Astrocyte (in vitro differentiated cells and primary cell): Measurements from ENCODE around the gene FLT3LG. TPM values are rescaled to one million over a fixed set of nuclear protein-coding genes. Genes with fewer than 3 reads are reported as not detected.

Source experiments
- DNase-seq: peaks from one replicate; pipeline ENCODE4 v3.0.0-alpha.2; 2010; ENCODE audit warnings: low read depth
- FAIRE-seq: peaks from 2 replicates; lab custom pipeline; 2011; peaks lifted over from hg19 to GRCh38; lab: Jason Lieb, UNC
- H2AFZ ChIP-seq: 2 replicates; pipeline ENCODE4 v1.6.0; 2012; ENCODE audit warnings: low read depth, low read length, inconsistent platforms
- H3K27ac ChIP-seq: 2 replicates; pipeline ENCODE4 v1.5.1; 2011; ENCODE audit warnings: low read depth, low read length, inconsistent platforms
- H3K27me3 ChIP-seq: 2 replicates; pipeline ENCODE4 v1.6.0; 2011; ENCODE audit warnings: low read length, inconsistent platforms; ENCODE audit not compliant: insufficient read depth
- H3K36me3 ChIP-seq: 2 replicates; pipeline ENCODE4 v1.5.1; 2011; ENCODE audit warnings: low read length, inconsistent platforms; ENCODE audit not compliant: insufficient read depth
- H3K4me1 ChIP-seq: 2 replicates; pipeline ENCODE4 v1.5.1; 2011; ENCODE audit warnings: low read length, inconsistent platforms; ENCODE audit not compliant: insufficient read depth
- H3K4me2 ChIP-seq: 2 replicates; pipeline ENCODE4 v1.6.0; 2012; ENCODE audit warnings: low read length, inconsistent platforms
- H3K4me3 ChIP-seq: 2 replicates; pipeline ENCODE4 v1.5.1; 2011; ENCODE audit warnings: low read depth, mild to moderate bottlenecking, low read length, inconsistent platforms; ENCODE audit not compliant: insufficient read depth
- H3K79me2 ChIP-seq: 2 replicates; pipeline ENCODE4 v1.6.0; 2012; ENCODE audit warnings: mild to moderate bottlenecking, low read length, inconsistent platforms; ENCODE audit not compliant: insufficient read depth
- H3K9ac ChIP-seq: 2 replicates; pipeline ENCODE4 v1.6.0; 2012; ENCODE audit warnings: mild to moderate bottlenecking, low read length, inconsistent platforms
- H3K9me3 ChIP-seq: 2 replicates; pipeline ENCODE4 v1.5.1; 2012; ENCODE audit warnings: low read depth, mild to moderate bottlenecking, low read length, inconsistent platforms; ENCODE audit not compliant: insufficient read depth
- H4K20me1 ChIP-seq: 2 replicates; pipeline ENCODE4 v1.6.0; 2012; ENCODE audit warnings: low read length, inconsistent platforms; ENCODE audit not compliant: insufficient read depth
- H3K27ac Mint-ChIP-seq: one replicate; pipeline ENCODE4 v1.8.0; 2021; ENCODE audit warnings: mild to moderate bottlenecking, mixed read lengths; ENCODE audit not compliant: unreplicated experiment
- H3K27me3 Mint-ChIP-seq: one replicate; pipeline ENCODE4 v1.8.0; 2021; ENCODE audit warnings: low read depth, mixed read lengths; ENCODE audit not compliant: unreplicated experiment
- H3K36me3 Mint-ChIP-seq: one replicate; pipeline ENCODE4 v1.8.0; 2021; ENCODE audit warnings: low read depth, mixed read lengths; ENCODE audit not compliant: unreplicated experiment
- H3K4me1 Mint-ChIP-seq: one replicate; pipeline ENCODE4 v1.8.0; 2021; ENCODE audit warnings: low read depth, mixed read lengths; ENCODE audit not compliant: unreplicated experiment
- H3K4me3 Mint-ChIP-seq: one replicate; pipeline ENCODE4 v1.8.0; 2021; ENCODE audit warnings: mild to moderate bottlenecking, moderate library complexity, mixed read lengths; ENCODE audit not compliant: unreplicated experiment
- H3K9me3 Mint-ChIP-seq: one replicate; pipeline ENCODE4 v1.8.0; 2021; ENCODE audit warnings: mild to moderate bottlenecking, mixed read lengths; ENCODE audit not compliant: unreplicated experiment
- CTCF ChIP-seq: IDR thresholded peaks from 2 replicates; pipeline ENCODE4 v1.5.1; 2011; ENCODE audit warnings: low read depth, mild to moderate bottlenecking, inconsistent platforms, low read length, moderate library complexity; ENCODE audit not compliant: insufficient read depth
- EZH2 ChIP-seq: IDR thresholded peaks from 2 replicates; pipeline ENCODE4 v1.6.1; 2012; ENCODE audit warnings: mild to moderate bottlenecking, low read length, inconsistent platforms; ENCODE audit not compliant: insufficient read depth
- total RNA-seq: library from RNA; stranded (reverse); gene quantifications from 2 replicates; pipeline ENCODE4 v1.2.1, GENCODE V29; 2021

FLT3LG gene
- total RNA-seq, 1 donor from 2014 or later: not detected

GRCh38 chr19:49496574-49497008 is 22.6 kb downstream of the FLT3LG start:
- H3K27ac Mint-ChIP-seq: peak overlapping the region; percentile 96
- H2AFZ ChIP-seq: no peak overlapping the region
- H3K27me3 Mint-ChIP-seq: no peaks in the 10 kb centered on the region
- peak overlapping the region; percentile 93 for H3K27ac ChIP-seq
- H3K4me1 Mint-ChIP-seq: peaks cover 29% of the 10 kb centered on the region
- H3K36me3 Mint-ChIP-seq: peaks cover 21% of the 10 kb centered on the region
- peak overlapping the region; percentile 100 for H3K9ac ChIP-seq
- H3K4me2 ChIP-seq: peak overlapping the region; percentile 93
- peaks cover 50% of the 10 kb centered on the region for H4K20me1 ChIP-seq
- peaks cover 31% of the 10 kb centered on the region for H3K36me3 ChIP-seq
- H3K9me3 ChIP-seq: no peaks in the 10 kb centered on the region
- DNase-seq (no peak), FAIRE-seq (no peak)
- H3K79me2 ChIP-seq: peaks cover 32% of the 10 kb centered on the region
- H3K9me3 Mint-ChIP-seq: no peaks in the 10 kb centered on the region
- H3K4me3 Mint-ChIP-seq: peak overlapping the region; percentile 99
- H3K4me1 ChIP-seq: peaks cover 19% of the 10 kb centered on the region
- TF ChIP-seq EZH2 (no peak), CTCF (no peak)
- no peaks in the 10 kb centered on the region for H3K27me3 ChIP-seq
- H3K4me3 ChIP-seq: peak overlapping the region; percentile 98

- peak overlapping the region; percentile 98 for H3K4me3 ChIP-seq
- no peaks in the 10 kb centered on the region for H3K9me3 Mint-ChIP-seq
- H3K4me1 ChIP-seq: peaks cover 19% of the 10 kb centered on the region
- peak overlapping the region; percentile 93 for H3K27ac ChIP-seq
- H3K79me2 ChIP-seq: peaks cover 32% of the 10 kb centered on the region
- no peak for FAIRE-seq
- DNase-seq: no peak
- peaks cover 26% of the 10 kb centered on the region for H3K36me3 ChIP-seq
- H2AFZ ChIP-seq: no peak overlapping the region
- peak overlapping the region; percentile 96 for H3K27ac Mint-ChIP-seq
- H3K9ac ChIP-seq: peak overlapping the region; percentile 100
- H3K9me3 ChIP-seq: no peaks in the 10 kb centered on the region
- peak overlapping the region; percentile 93 for H3K4me2 ChIP-seq
- peaks cover 44% of the 10 kb centered on the region for H4K20me1 ChIP-seq
- H3K4me1 Mint-ChIP-seq: peaks cover 25% of the 10 kb centered on the region
- TF ChIP-seq EZH2: no peak
- H3K36me3 Mint-ChIP-seq: peaks cover 20% of the 10 kb centered on the region
- no peaks in the 10 kb centered on the region for H3K27me3 Mint-ChIP-seq
- H3K27me3 ChIP-seq: no peaks in the 10 kb centered on the region
- peak overlapping the region; percentile 99 for H3K4me3 Mint-ChIP-seq
These were observed 23.2 kb downstream of the FLT3LG start for GRCh38 chr19:49497047-49497788.

- H2AFZ ChIP-seq: no peak overlapping the region
- Mint-ChIP-seq H3K9me3 (no peaks in the 10 kb centered on the region), H3K4me3 (peak overlapping the region; percentile 99), H3K27me3 (no peaks in the 10 kb centered on the region), H3K27ac (no peak overlapping the region), H3K36me3 (peaks cover 16% of the 10 kb centered on the region), H3K4me1 (peaks cover 22% of the 10 kb centered on the region)
- peak overlapping the region; percentile 93 for H3K4me2 ChIP-seq
- H4K20me1 ChIP-seq: peaks cover 38% of the 10 kb centered on the region
- no peaks in the 10 kb centered on the region for H3K27me3 ChIP-seq
- peak overlapping the region; percentile 100 for H3K9ac ChIP-seq
- peak overlapping the region; percentile 98 for H3K4me3 ChIP-seq
- no peak for DNase-seq
- H3K36me3 ChIP-seq: peaks cover 21% of the 10 kb centered on the region
- TF ChIP-seq EZH2 (no peak), CTCF (no peak)
- peaks cover 19% of the 10 kb centered on the region for H3K4me1 ChIP-seq
- H3K79me2 ChIP-seq: peaks cover 32% of the 10 kb centered on the region
- no peak for FAIRE-seq
- no peaks in the 10 kb centered on the region for H3K9me3 ChIP-seq
- H3K27ac ChIP-seq: no peak overlapping the region
These were observed 23.7 kb downstream of the FLT3LG start for GRCh38 chr19:49497789-49498103.
